Neural progenitor cell (in vitro differentiated cells): ENCODE results near the gene GNAS. TPM values are rescaled to one million over a fixed set of nuclear protein-coding genes. Genes with fewer than 3 reads are reported as not detected.

ENCODE experiments used
- DNase-seq: peaks from one replicate; pipeline ENCODE4 v3.0.0-alpha.2; 2016; ENCODE audit warnings: low spot score
- H2AFZ ChIP-seq: fragments of 200-600 bp; sonication (generic); replicated peaks from 2 replicates; pipeline ENCODE4 v1.6.1; 2016; ENCODE audit warnings: antibody characterized with exemption
- H3F3A ChIP-seq: fragments of 200-600 bp; sonication (generic); 2 replicates; pipeline ENCODE4 v1.6.1; 2016; ENCODE audit warnings: antibody characterized with exemption, low read depth
- H3K27ac ChIP-seq: fragments of 200-600 bp; sonication (generic); 2 replicates; pipeline ENCODE4 v1.5.1; 2016; ENCODE audit warnings: mild to moderate bottlenecking
- H3K27me3 ChIP-seq: fragments of 200-600 bp; sonication (generic); 2 replicates; pipeline ENCODE4 v1.6.1; 2016; ENCODE audit warnings: mild to moderate bottlenecking, moderate library complexity
- H3K36me3 ChIP-seq: fragments of 200-600 bp; sonication (generic); 2 replicates; pipeline ENCODE4 v1.5.1; 2016
- H3K4me1 ChIP-seq: fragments of 200-600 bp; sonication (generic); 2 replicates; pipeline ENCODE4 v1.6.1; 2016; ENCODE audit warnings: mixed run types
- H3K4me2 ChIP-seq: fragments of 200-600 bp; sonication (generic); 2 replicates; pipeline ENCODE4 v1.6.1; 2016
- H3K4me3 ChIP-seq: fragments of 200-600 bp; sonication (generic); 2 replicates; pipeline ENCODE4 v1.5.1; 2016
- H3K79me2 ChIP-seq: fragments of 200-600 bp; sonication (generic); 2 replicates; pipeline ENCODE4 v1.6.1; 2016; ENCODE audit warnings: low read depth
- H3K9ac ChIP-seq: fragments of 200-600 bp; sonication (generic); 2 replicates; pipeline ENCODE4 v1.6.1; 2016
- H3K9me3 ChIP-seq: fragments of 200-600 bp; sonication (generic); 2 replicates; pipeline ENCODE4 v1.5.1; 2016; ENCODE audit warnings: low read depth
- H4K20me1 ChIP-seq: fragments of 200-600 bp; sonication (generic); 2 replicates; pipeline ENCODE4 v1.6.1; 2016; ENCODE audit warnings: low read depth
- H3K27ac Mint-ChIP-seq: 3 replicates; pipeline ENCODE4 v1.8.0; 2021; ENCODE audit warnings: mixed read lengths
- H3K27me3 Mint-ChIP-seq: 2 replicates; pipeline ENCODE4 v1.8.0; 2022; ENCODE audit warnings: low read depth, mild to moderate bottlenecking, inconsistent platforms, moderate library complexity, mixed read lengths; ENCODE audit not compliant: insufficient read depth
- H3K36me3 Mint-ChIP-seq: 3 replicates; pipeline ENCODE4 v1.8.0; 2021; ENCODE audit warnings: mixed read lengths
- H3K4me1 Mint-ChIP-seq: 3 replicates; pipeline ENCODE4 v1.8.0; 2021; ENCODE audit warnings: mixed read lengths
- H3K4me3 Mint-ChIP-seq: 3 replicates; pipeline ENCODE4 v1.8.0; 2021; ENCODE audit warnings: mild to moderate bottlenecking, moderate library complexity, mixed read lengths
- H3K9me3 Mint-ChIP-seq: 3 replicates; pipeline ENCODE4 v1.8.0; 2020; ENCODE audit warnings: mixed read lengths
- EZH2 ChIP-seq: fragments of 200-600 bp; sonication (generic); IDR thresholded peaks from 2 replicates; pipeline ENCODE4 v1.6.1; 2017; ENCODE audit warnings: antibody characterized with exemption, mild to moderate bottlenecking, moderate library complexity
- EZH2phosphoT487 ChIP-seq: fragments of 200-600 bp; sonication (generic); IDR thresholded peaks from 2 replicates; pipeline ENCODE4 v1.6.1; 2017; ENCODE audit warnings: antibody characterized with exemption
- total RNA-seq: library from RNA; depleted of rRNA; stranded (reverse); fragments of >200 nt; gene quantifications from 2 replicates; pipeline ENCODE4 v1.2.3, GENCODE V29; 2015; ENCODE audit warnings: low replicate concordance
- TF ChIP-seq, protein P1 (sequence below): fragments of 200-600 bp; sonication (generic); IDR thresholded peaks from 2 replicates; pipeline ENCODE4 v1.5.1; 2017; ENCODE audit warnings: antibody characterized with exemption, mild to moderate bottlenecking

Gene GNAS
- total RNA-seq, 1 donor from 2014 or later, result 794 TPM

DNA sequence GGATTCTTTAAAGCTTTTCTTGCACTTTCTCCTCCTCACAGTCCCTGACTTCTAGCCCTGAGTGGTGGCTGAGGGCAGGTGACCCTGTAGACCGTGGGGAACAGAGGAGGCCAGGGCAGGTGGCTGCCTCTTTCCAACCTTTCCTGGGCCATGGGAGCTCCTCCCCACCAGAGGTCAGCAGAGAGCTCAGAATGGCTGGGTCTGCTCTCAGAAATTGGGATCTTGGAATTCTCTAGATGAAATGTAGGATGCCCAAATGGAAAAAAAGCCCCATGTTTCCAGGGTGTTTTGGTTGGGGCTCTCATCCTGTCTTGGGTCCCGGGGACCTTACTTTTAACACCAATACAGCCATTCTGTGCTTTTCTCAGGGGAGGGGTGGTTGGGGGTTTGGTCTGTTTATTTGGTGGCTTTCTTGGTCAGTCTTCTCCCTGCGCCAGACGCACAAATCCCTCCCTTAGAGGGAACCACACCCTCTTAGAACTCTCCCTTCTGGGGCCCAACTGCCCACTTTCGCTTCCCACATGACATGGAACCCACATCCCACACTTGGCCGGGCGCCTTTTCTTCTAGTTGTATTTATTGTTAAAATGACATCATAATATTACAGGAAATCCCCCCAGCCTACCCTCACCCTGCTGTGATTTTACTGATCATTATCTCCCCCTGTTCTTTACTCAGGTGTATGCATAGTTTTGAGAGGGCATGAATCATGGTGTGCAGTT, 17.9 kb downstream of the GNAS start:
- Mint-ChIP-seq H3K9me3 (no peaks in the 10 kb centered on the region), H3K4me3 (peak overlapping the region; percentile 68), H3K4me1 (peaks cover 16% of the 10 kb centered on the region), H3K36me3 (no peaks in the 10 kb centered on the region), H3K27ac (peak overlapping the region; percentile 85), H3K27me3 (peaks cover 5% of the 10 kb centered on the region)
- Histone ChIP-seq H4K20me1 (no peaks in the 10 kb centered on the region), H3K27me3 (no peaks in the 10 kb centered on the region), H2AFZ (no peak overlapping the region), H3K27ac (no peak overlapping the region), H3K79me2 (no peaks in the 10 kb centered on the region), H3K4me1 (peaks cover 16% of the 10 kb centered on the region), H3K9me3 (no peaks in the 10 kb centered on the region), H3F3A (no peaks in the 10 kb centered on the region), H3K4me3 (no peak overlapping the region), H3K36me3 (no peaks in the 10 kb centered on the region), H3K9ac (no peak overlapping the region), H3K4me2 (no peak overlapping the region)
- DNase-seq, result peak; percentile 82
- TF ChIP-seq EZH2 (no peak), EZH2phosphoT487 (no peak)
- TF ChIP-seq, protein P1, sequence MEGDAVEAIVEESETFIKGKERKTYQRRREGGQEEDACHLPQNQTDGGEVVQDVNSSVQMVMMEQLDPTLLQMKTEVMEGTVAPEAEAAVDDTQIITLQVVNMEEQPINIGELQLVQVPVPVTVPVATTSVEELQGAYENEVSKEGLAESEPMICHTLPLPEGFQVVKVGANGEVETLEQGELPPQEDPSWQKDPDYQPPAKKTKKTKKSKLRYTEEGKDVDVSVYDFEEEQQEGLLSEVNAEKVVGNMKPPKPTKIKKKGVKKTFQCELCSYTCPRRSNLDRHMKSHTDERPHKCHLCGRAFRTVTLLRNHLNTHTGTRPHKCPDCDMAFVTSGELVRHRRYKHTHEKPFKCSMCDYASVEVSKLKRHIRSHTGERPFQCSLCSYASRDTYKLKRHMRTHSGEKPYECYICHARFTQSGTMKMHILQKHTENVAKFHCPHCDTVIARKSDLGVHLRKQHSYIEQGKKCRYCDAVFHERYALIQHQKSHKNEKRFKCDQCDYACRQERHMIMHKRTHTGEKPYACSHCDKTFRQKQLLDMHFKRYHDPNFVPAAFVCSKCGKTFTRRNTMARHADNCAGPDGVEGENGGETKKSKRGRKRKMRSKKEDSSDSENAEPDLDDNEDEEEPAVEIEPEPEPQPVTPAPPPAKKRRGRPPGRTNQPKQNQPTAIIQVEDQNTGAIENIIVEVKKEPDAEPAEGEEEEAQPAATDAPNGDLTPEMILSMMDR, result peak; percentile 90

DNA sequence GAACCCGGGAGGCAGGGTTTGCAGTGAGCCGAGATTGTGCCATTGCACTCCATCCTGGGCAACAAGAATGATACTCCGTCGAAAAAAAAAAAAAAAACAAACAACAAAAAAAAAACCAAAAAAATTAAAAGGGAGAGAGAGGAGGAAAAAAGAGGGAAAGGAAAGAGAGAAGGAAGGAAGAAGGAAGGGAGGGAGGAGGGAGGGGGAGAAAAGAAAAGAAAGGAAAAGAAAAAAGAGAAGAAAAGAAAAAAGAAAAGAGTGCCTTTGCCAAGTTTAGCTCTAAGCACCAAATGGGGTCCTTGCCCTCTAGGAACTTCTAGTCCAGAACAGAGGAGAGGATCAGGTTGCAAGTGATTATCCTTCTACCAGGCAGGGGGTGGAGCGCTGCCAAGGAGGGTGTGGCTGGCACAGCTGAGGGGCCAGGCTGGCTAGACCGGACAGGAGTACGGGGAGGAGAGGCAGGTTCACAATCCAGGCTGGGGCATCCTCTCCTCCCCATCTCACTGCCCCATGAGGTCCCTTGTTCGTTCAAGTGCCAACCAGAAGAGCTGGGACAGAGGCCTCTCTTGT, 19.1 kb downstream of the GNAS start:
- TF ChIP-seq EZH2, result no peak
- TF ChIP-seq EZH2phosphoT487, result no peak
- TF ChIP-seq, protein P1, result no peak
- H3K4me1 Mint-ChIP-seq, result peaks cover 24% of the 10 kb centered on the region
- no peaks in the 10 kb centered on the region for H3K9me3 ChIP-seq
- no peaks in the 10 kb centered on the region for H3K9me3 Mint-ChIP-seq
- H3K27ac ChIP-seq, result no peak overlapping the region
- H3K79me2 ChIP-seq, result no peaks in the 10 kb centered on the region
- no peak overlapping the region for H3K4me3 Mint-ChIP-seq
- peaks cover 28% of the 10 kb centered on the region for H3K4me1 ChIP-seq
- no peak overlapping the region for H3K27ac Mint-ChIP-seq
- H3K27me3 Mint-ChIP-seq, result peaks cover 5% of the 10 kb centered on the region
- no peaks in the 10 kb centered on the region for H3K27me3 ChIP-seq
- H3K36me3 Mint-ChIP-seq, result no peaks in the 10 kb centered on the region
- H3K4me2 ChIP-seq, result no peak overlapping the region
- no peak overlapping the region for H2AFZ ChIP-seq
- no peak for DNase-seq
- H3K4me3 ChIP-seq, result no peak overlapping the region
- peaks cover 10% of the 10 kb centered on the region for H3F3A ChIP-seq
- H4K20me1 ChIP-seq, result no peaks in the 10 kb centered on the region
- H3K36me3 ChIP-seq, result no peaks in the 10 kb centered on the region
- H3K9ac ChIP-seq, result no peak overlapping the region

DNA sequence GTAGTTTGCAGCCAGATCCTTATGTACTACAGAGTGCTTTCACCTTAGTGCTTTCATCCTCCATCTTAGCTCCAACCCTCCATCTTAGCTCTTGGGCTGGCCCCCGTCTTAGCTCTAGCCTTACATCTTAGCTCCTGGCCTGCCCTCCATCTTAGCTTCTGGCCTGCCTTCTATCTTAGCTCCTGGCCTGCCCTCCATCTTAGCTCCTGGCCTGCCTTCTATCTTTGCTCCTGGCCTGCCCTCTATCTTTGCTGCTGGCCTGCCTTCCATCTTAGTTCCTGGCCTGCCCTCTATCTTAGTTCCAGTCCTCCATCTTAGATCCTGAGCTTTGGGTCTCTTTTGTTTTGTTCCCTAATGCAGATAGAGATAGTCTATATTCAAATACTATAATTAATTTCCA, 22.0 kb downstream of the GNAS start:
- Histone ChIP-seq H4K20me1 (peaks cover 8% of the 10 kb centered on the region), H3K27ac (no peak overlapping the region), H3K9me3 (no peaks in the 10 kb centered on the region), H3K9ac (no peak overlapping the region), H3K4me1 (peaks cover 51% of the 10 kb centered on the region), H3F3A (peaks cover 36% of the 10 kb centered on the region), H3K4me2 (peak overlapping the region; percentile 48), H2AFZ (no peak overlapping the region), H3K4me3 (no peak overlapping the region), H3K36me3 (no peaks in the 10 kb centered on the region), H3K27me3 (no peaks in the 10 kb centered on the region), H3K79me2 (no peaks in the 10 kb centered on the region)
- Mint-ChIP-seq H3K27me3 (peaks cover 7% of the 10 kb centered on the region), H3K4me1 (peaks cover 47% of the 10 kb centered on the region), H3K4me3 (no peak overlapping the region), H3K27ac (no peak overlapping the region), H3K9me3 (no peaks in the 10 kb centered on the region), H3K36me3 (no peaks in the 10 kb centered on the region)
- TF ChIP-seq EZH2 (no peak), EZH2phosphoT487 (no peak)
- TF ChIP-seq, protein P1, result no peak
- no peak for DNase-seq
